A673 (cell line): ENCODE results near the gene PWWP2A.

Experiments used
- EZH2 ChIP-seq: fragments of 200-600 bp; sonication (generic); IDR thresholded peaks from 2 replicates; pipeline ENCODE4 v1.6.1; 2017; ENCODE audit warnings: borderline replicate concordance, low read depth, mild to moderate bottlenecking, mixed read lengths, antibody characterized with exemption, low read length; ENCODE audit not compliant: poor library complexity, severe bottlenecking
- TF ChIP-seq, protein P1 (sequence below): fragments of 300-800, 200-600 bp; sonication (generic); conservative IDR thresholded peaks from 2 replicates; pipeline ENCODE4 v1.5.1; 2017; ENCODE audit warnings: low read depth, mild to moderate bottlenecking, antibody characterized with exemption, low read length, moderate library complexity, mixed read lengths

DNA sequence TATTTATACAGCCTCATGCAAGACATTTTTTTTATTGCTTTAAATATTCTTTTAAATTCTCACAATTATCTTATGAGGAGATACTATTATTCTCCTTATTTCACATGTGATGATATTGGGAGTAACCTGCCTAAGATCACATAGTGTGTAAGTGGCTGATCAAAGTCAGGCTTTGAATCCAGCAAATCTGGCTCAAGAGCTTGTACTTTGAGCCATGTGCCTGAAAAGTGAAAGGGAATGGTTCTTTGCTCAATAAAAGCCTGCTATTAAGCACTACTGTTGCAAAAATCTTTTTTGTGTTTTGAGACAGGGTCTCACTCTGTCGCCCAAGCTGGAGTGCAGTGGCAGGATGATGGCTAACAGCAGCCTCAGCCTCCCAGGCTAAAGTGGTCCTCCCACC, 35.1 kb downstream of the PWWP2A start:
- TF ChIP-seq, protein P1, sequence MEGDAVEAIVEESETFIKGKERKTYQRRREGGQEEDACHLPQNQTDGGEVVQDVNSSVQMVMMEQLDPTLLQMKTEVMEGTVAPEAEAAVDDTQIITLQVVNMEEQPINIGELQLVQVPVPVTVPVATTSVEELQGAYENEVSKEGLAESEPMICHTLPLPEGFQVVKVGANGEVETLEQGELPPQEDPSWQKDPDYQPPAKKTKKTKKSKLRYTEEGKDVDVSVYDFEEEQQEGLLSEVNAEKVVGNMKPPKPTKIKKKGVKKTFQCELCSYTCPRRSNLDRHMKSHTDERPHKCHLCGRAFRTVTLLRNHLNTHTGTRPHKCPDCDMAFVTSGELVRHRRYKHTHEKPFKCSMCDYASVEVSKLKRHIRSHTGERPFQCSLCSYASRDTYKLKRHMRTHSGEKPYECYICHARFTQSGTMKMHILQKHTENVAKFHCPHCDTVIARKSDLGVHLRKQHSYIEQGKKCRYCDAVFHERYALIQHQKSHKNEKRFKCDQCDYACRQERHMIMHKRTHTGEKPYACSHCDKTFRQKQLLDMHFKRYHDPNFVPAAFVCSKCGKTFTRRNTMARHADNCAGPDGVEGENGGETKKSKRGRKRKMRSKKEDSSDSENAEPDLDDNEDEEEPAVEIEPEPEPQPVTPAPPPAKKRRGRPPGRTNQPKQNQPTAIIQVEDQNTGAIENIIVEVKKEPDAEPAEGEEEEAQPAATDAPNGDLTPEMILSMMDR, result no peak
- no peak for TF ChIP-seq EZH2
